ENCODE measurements around the gene UMPS.
A peak's percentile ranks its signal among the peaks of the same experiment; 100 is the strongest.
"Not testable (repeated sequence)": the region's sequence is repeated elsewhere in the genome, so short reads cannot be mapped to it uniquely, and the experiment has no call there.

Gene UMPS

GRCh38 chr3:124757926-124758325 is 27.7 kb downstream of the UMPS start:
- not testable (repeated sequence) for H3K9ac ChIP-seq (ENCODE audit: low read length); H3K9me3 ChIP-seq (ENCODE audit: control insufficient read depth, low read length); H3K4me3 ChIP-seq (ENCODE audit: low read length); H3K27me3 ChIP-seq (replicated peaks; ENCODE audit: control insufficient read depth, insufficient read depth, low read length); DNase-seq (ENCODE audit: low read depth); H3K36me3 ChIP-seq (ENCODE audit: control insufficient read depth, insufficient read depth, low read length, severe bottlenecking)
- H3K4me1 ChIP-seq (ENCODE audit: control insufficient read depth, insufficient read depth, low read length): peaks cover 20% of the 10 kb centered on the region

GRCh38 chr3:124758851-124759635 is 28.8 kb downstream of the UMPS start:
- Histone ChIP-seq H3K4me1 (ENCODE audit: control insufficient read depth, insufficient read depth, low read length) (peaks cover 20% of the 10 kb centered on the region), H3K27me3 (replicated peaks; ENCODE audit: control insufficient read depth, insufficient read depth, low read length) (no peaks in the 10 kb centered on the region), H3K36me3 (ENCODE audit: control insufficient read depth, insufficient read depth, low read length, severe bottlenecking) (peaks cover 21% of the 10 kb centered on the region), H3K4me3 (ENCODE audit: low read length) (no peak overlapping the region), H3K9ac (ENCODE audit: low read length) (no peak overlapping the region), H3K9me3 (ENCODE audit: control insufficient read depth, low read length) (no peaks in the 10 kb centered on the region)
- no peak for DNase-seq (ENCODE audit: low read depth)

- Histone ChIP-seq H3K9me3 (ENCODE audit: control insufficient read depth, low read length) (no peaks in the 10 kb centered on the region), H3K4me1 (ENCODE audit: control insufficient read depth, insufficient read depth, low read length) (peaks cover 24% of the 10 kb centered on the region), H3K36me3 (ENCODE audit: control insufficient read depth, insufficient read depth, low read length, severe bottlenecking) (peaks cover 29% of the 10 kb centered on the region), H3K9ac (ENCODE audit: low read length) (no peak overlapping the region), H3K27me3 (replicated peaks; ENCODE audit: control insufficient read depth, insufficient read depth, low read length) (no peaks in the 10 kb centered on the region), H3K4me3 (ENCODE audit: low read length) (no peak overlapping the region)
- DNase-seq (ENCODE audit: low read depth): no peak
These were observed 29.6 kb downstream of the UMPS start for GRCh38 chr3:124759666-124760401.

- Histone ChIP-seq H3K9me3 (ENCODE audit: control insufficient read depth, low read length) (no peaks in the 10 kb centered on the region), H3K36me3 (ENCODE audit: control insufficient read depth, insufficient read depth, low read length, severe bottlenecking) (peaks cover 37% of the 10 kb centered on the region), H3K4me3 (ENCODE audit: low read length) (no peak overlapping the region), H3K4me1 (ENCODE audit: control insufficient read depth, insufficient read depth, low read length) (peaks cover 24% of the 10 kb centered on the region), H3K9ac (ENCODE audit: low read length) (no peak overlapping the region), H3K27me3 (replicated peaks; ENCODE audit: control insufficient read depth, insufficient read depth, low read length) (no peaks in the 10 kb centered on the region)
- DNase-seq (ENCODE audit: low read depth): peak; percentile 76
These were observed 30.3 kb downstream of the UMPS start for GRCh38 chr3:124760601-124761000.

GRCh38 chr3:124761250-124761796 is 31.1 kb downstream of the UMPS start:
- no peaks in the 10 kb centered on the region for H3K9me3 ChIP-seq (ENCODE audit: control insufficient read depth, low read length)
- peak; percentile 97 for DNase-seq (ENCODE audit: low read depth)
- no peak overlapping the region for H3K4me3 ChIP-seq (ENCODE audit: low read length)
- H3K27me3 ChIP-seq (replicated peaks; ENCODE audit: control insufficient read depth, insufficient read depth, low read length): no peaks in the 10 kb centered on the region
- peak overlapping the region; percentile 43 for H3K9ac ChIP-seq (ENCODE audit: low read length)
- peaks cover 44% of the 10 kb centered on the region for H3K36me3 ChIP-seq (ENCODE audit: control insufficient read depth, insufficient read depth, low read length, severe bottlenecking)
- peaks cover 24% of the 10 kb centered on the region for H3K4me1 ChIP-seq (ENCODE audit: control insufficient read depth, insufficient read depth, low read length)

- H3K4me1 ChIP-seq (ENCODE audit: control insufficient read depth, insufficient read depth, low read length): peaks cover 24% of the 10 kb centered on the region
- DNase-seq (ENCODE audit: low read depth): no peak
- no peaks in the 10 kb centered on the region for H3K9me3 ChIP-seq (ENCODE audit: control insufficient read depth, low read length)
- H3K36me3 ChIP-seq (ENCODE audit: control insufficient read depth, insufficient read depth, low read length, severe bottlenecking): peaks cover 52% of the 10 kb centered on the region
- no peaks in the 10 kb centered on the region for H3K27me3 ChIP-seq (replicated peaks; ENCODE audit: control insufficient read depth, insufficient read depth, low read length)
- H3K9ac ChIP-seq (ENCODE audit: low read length): peak overlapping the region; percentile 43
- no peak overlapping the region for H3K4me3 ChIP-seq (ENCODE audit: low read length)
These were observed 31.8 kb downstream of the UMPS start for GRCh38 chr3:124761935-124762660.

GRCh38 chr3:124762661-124763011 is 32.4 kb downstream of the UMPS start:
- H3K4me3 ChIP-seq (ENCODE audit: low read length): no peak overlapping the region
- H3K4me1 ChIP-seq (ENCODE audit: control insufficient read depth, insufficient read depth, low read length): peaks cover 24% of the 10 kb centered on the region
- H3K27me3 ChIP-seq (replicated peaks; ENCODE audit: control insufficient read depth, insufficient read depth, low read length): no peaks in the 10 kb centered on the region
- H3K36me3 ChIP-seq (ENCODE audit: control insufficient read depth, insufficient read depth, low read length, severe bottlenecking): peaks cover 57% of the 10 kb centered on the region
- DNase-seq (ENCODE audit: low read depth): no peak
- no peaks in the 10 kb centered on the region for H3K9me3 ChIP-seq (ENCODE audit: control insufficient read depth, low read length)
- H3K9ac ChIP-seq (ENCODE audit: low read length): peak overlapping the region; percentile 43

- Histone ChIP-seq H3K36me3 (ENCODE audit: control insufficient read depth, insufficient read depth, low read length, severe bottlenecking) (peaks cover 63% of the 10 kb centered on the region), H3K27me3 (replicated peaks; ENCODE audit: control insufficient read depth, insufficient read depth, low read length) (no peaks in the 10 kb centered on the region), H3K4me1 (ENCODE audit: control insufficient read depth, insufficient read depth, low read length) (peaks cover 24% of the 10 kb centered on the region), H3K9ac (ENCODE audit: low read length) (no peak overlapping the region), H3K4me3 (ENCODE audit: low read length) (no peak overlapping the region), H3K9me3 (ENCODE audit: control insufficient read depth, low read length) (no peaks in the 10 kb centered on the region)
- no peak for DNase-seq (ENCODE audit: low read depth)
These were observed 33.0 kb downstream of the UMPS start for GRCh38 chr3:124763206-124763605.

GRCh38 chr3:124763644-124764358 is 33.5 kb downstream of the UMPS start:
- Histone ChIP-seq H3K4me3 (ENCODE audit: low read length) (no peak overlapping the region), H3K36me3 (ENCODE audit: control insufficient read depth, insufficient read depth, low read length, severe bottlenecking) (peaks cover 69% of the 10 kb centered on the region), H3K9me3 (ENCODE audit: control insufficient read depth, low read length) (no peaks in the 10 kb centered on the region), H3K9ac (ENCODE audit: low read length) (no peak overlapping the region), H3K27me3 (replicated peaks; ENCODE audit: control insufficient read depth, insufficient read depth, low read length) (no peaks in the 10 kb centered on the region), H3K4me1 (ENCODE audit: control insufficient read depth, insufficient read depth, low read length) (peaks cover 24% of the 10 kb centered on the region)
- DNase-seq (ENCODE audit: low read depth): no peak

GRCh38 chr3:124764746-124765145 is 34.5 kb downstream of the UMPS start:
- Histone ChIP-seq H3K9me3 (ENCODE audit: control insufficient read depth, low read length) (no peaks in the 10 kb centered on the region), H3K4me1 (ENCODE audit: control insufficient read depth, insufficient read depth, low read length) (peaks cover 24% of the 10 kb centered on the region), H3K36me3 (ENCODE audit: control insufficient read depth, insufficient read depth, low read length, severe bottlenecking) (peaks cover 78% of the 10 kb centered on the region), H3K4me3 (ENCODE audit: low read length) (no peak overlapping the region), H3K9ac (ENCODE audit: low read length) (no peak overlapping the region), H3K27me3 (replicated peaks; ENCODE audit: control insufficient read depth, insufficient read depth, low read length) (no peaks in the 10 kb centered on the region)
- DNase-seq (ENCODE audit: low read depth): no peak

All from adipocyte (in vitro differentiated cells).